ENCODE results near the gene FGF14. TPM values are rescaled to one million over a fixed set of nuclear protein-coding genes. Genes with fewer than 3 reads are reported as not detected.

The FGF14 gene
- total and polyA plus RNA-seq, 2 donors (not counting 1 experiment from before 2014, with no cell fraction given), result under 0.01 TPM; not detected in 1

- DNase-seq (no peak), ATAC-seq (ENCODE audit: low read depth) (no peak)
- H3K4me2 ChIP-seq (replicated peaks; ENCODE audit: low read depth, low read length, poor library complexity, severe bottlenecking), result no peak overlapping the region
- no peak overlapping the region for H3K4me3 ChIP-seq (ENCODE audit: control extremely low read depth in 1 of 5, extremely low read depth in 1 of 5, insufficient read depth in 1 of 5, low read depth in 2 of 5, low read length in 4 of 5)
- no peaks in the 10 kb centered on the region for H3K4me1 ChIP-seq (ENCODE audit: control insufficient read depth in 2 of 2, insufficient read depth in 2 of 2, low read length in 2 of 2)
- Mint-ChIP-seq H3K4me3 (no peak overlapping the region), H3K27me3 (no peaks in the 10 kb centered on the region), H3K9me3 (ENCODE audit: insufficient read depth) (no peaks in the 10 kb centered on the region), H3K4me1 (no peaks in the 10 kb centered on the region), H3K27ac (no peak overlapping the region)
- H3K79me2 ChIP-seq (ENCODE audit: control insufficient read depth, insufficient read depth, low read length), result no peaks in the 10 kb centered on the region
- no peak overlapping the region for H2AFZ ChIP-seq (ENCODE audit: insufficient read depth, low read depth, low read length, poor library complexity, severe bottlenecking)
- ChIA-PET CTCF (no interaction called here), POLR2A (no interaction called here)
- intact Hi-C loops (cut with micrococcal nuclease), result no loop called here
- no peaks in the 10 kb centered on the region for H3K36me3 ChIP-seq (replicated peaks in 1 of 2; ENCODE audit: control extremely low read depth in 1 of 2, control insufficient read depth in 1 of 2, extremely low read depth in 1 of 2, insufficient read depth in 2 of 2, low read length in 1 of 2)
- 70% methylated on average over 4 of the region's 7 CpGs for WGBS (ENCODE audit: insufficient coverage)
- no peak overlapping the region for H3K27ac ChIP-seq (ENCODE audit: low read length in 2 of 2)
- no peak for TF ChIP-seq EZH2 (IDR thresholded peaks at IDR 0.05; ENCODE audit: borderline replicate concordance, insufficient read depth, low read depth, low read length, poor library complexity, severe bottlenecking)
- no peak for TF ChIP-seq CTCF (IDR thresholded peaks at IDR 0.05)
- no peaks in the 10 kb centered on the region for H3K27me3 ChIP-seq (replicated peaks in 1 of 4; ENCODE audit: control extremely low read depth in 1 of 4, control insufficient read depth in 3 of 4, insufficient read depth in 4 of 4, low read length in 3 of 4)
- no peak overlapping the region for H3K9ac ChIP-seq (ENCODE audit: low read length)
- no peaks in the 10 kb centered on the region for H4K20me1 ChIP-seq (ENCODE audit: control insufficient read depth, insufficient read depth, low read length, poor library complexity, severe bottlenecking)
- H3K9me3 ChIP-seq (ENCODE audit: control extremely low read depth in 1 of 3, control insufficient read depth in 2 of 3, insufficient read depth in 1 of 3, low read length in 2 of 3), result no peaks in the 10 kb centered on the region
Measured at GRCh38 chr13:102039264-102039663, 362.6 kb downstream of the FGF14 start.

GRCh38 chr13:102038787-102039186, 363.1 kb downstream of the FGF14 start:
- no peaks in the 10 kb centered on the region for H3K79me2 ChIP-seq (ENCODE audit: control insufficient read depth, insufficient read depth, low read length)
- H3K27me3 ChIP-seq (replicated peaks in 1 of 4; ENCODE audit: control extremely low read depth in 1 of 4, control insufficient read depth in 3 of 4, insufficient read depth in 4 of 4, low read length in 3 of 4), result no peaks in the 10 kb centered on the region
- ATAC-seq (ENCODE audit: low read depth) (no peak), DNase-seq (no peak)
- H3K4me3 ChIP-seq (ENCODE audit: control extremely low read depth in 1 of 5, extremely low read depth in 1 of 5, insufficient read depth in 1 of 5, low read depth in 2 of 5, low read length in 4 of 5), result no peak overlapping the region
- Mint-ChIP-seq H3K4me1 (no peaks in the 10 kb centered on the region), H3K27ac (no peak overlapping the region), H3K27me3 (no peaks in the 10 kb centered on the region), H3K4me3 (no peak overlapping the region), H3K9me3 (ENCODE audit: insufficient read depth) (no peaks in the 10 kb centered on the region)
- intact Hi-C loops (cut with micrococcal nuclease), result no loop called here
- WGBS (ENCODE audit: insufficient coverage), result no CpG with 5 or more reads among the region's 1 CpG
- no peak overlapping the region for H3K4me2 ChIP-seq (replicated peaks; ENCODE audit: low read depth, low read length, poor library complexity, severe bottlenecking)
- no peak overlapping the region for H3K27ac ChIP-seq (ENCODE audit: low read length in 2 of 2)
- H4K20me1 ChIP-seq (ENCODE audit: control insufficient read depth, insufficient read depth, low read length, poor library complexity, severe bottlenecking), result no peaks in the 10 kb centered on the region
- H3K9ac ChIP-seq (ENCODE audit: low read length), result no peak overlapping the region
- ChIA-PET POLR2A (no interaction called here), CTCF (no interaction called here)
- no peaks in the 10 kb centered on the region for H3K9me3 ChIP-seq (ENCODE audit: control extremely low read depth in 1 of 3, control insufficient read depth in 2 of 3, insufficient read depth in 1 of 3, low read length in 2 of 3)
- H3K36me3 ChIP-seq (replicated peaks in 1 of 2; ENCODE audit: control extremely low read depth in 1 of 2, control insufficient read depth in 1 of 2, extremely low read depth in 1 of 2, insufficient read depth in 2 of 2, low read length in 1 of 2), result no peaks in the 10 kb centered on the region
- H2AFZ ChIP-seq (ENCODE audit: insufficient read depth, low read depth, low read length, poor library complexity, severe bottlenecking), result no peak overlapping the region
- TF ChIP-seq EZH2 (IDR thresholded peaks at IDR 0.05; ENCODE audit: borderline replicate concordance, insufficient read depth, low read depth, low read length, poor library complexity, severe bottlenecking) (no peak), CTCF (IDR thresholded peaks at IDR 0.05) (no peak)
- H3K4me1 ChIP-seq (ENCODE audit: control insufficient read depth in 2 of 2, insufficient read depth in 2 of 2, low read length in 2 of 2), result no peaks in the 10 kb centered on the region

Data from B cell (primary cell).